Osteoblast (primary cell): Measurements from ENCODE around the gene TMEM151B. TPM values are rescaled to one million over a fixed set of nuclear protein-coding genes. Genes with fewer than 3 reads are reported as not detected.

Source experiments
- DNase-seq: peaks from one replicate; pipeline ENCODE4 v3.0.0; 2011; ENCODE audit warnings: low spot score, mixed read lengths; ENCODE audit not compliant: insufficient read length; ENCODE audit errors: missing footprints
- H2AFZ ChIP-seq: 2 replicates; pipeline ENCODE4 v1.6.0; 2011; ENCODE audit warnings: mild to moderate bottlenecking, low read length
- H3K27ac ChIP-seq: 2 replicates; pipeline ENCODE4 v1.5.1; 2011; ENCODE audit warnings: mild to moderate bottlenecking, low read depth, low read length, moderate library complexity
- H3K27me3 ChIP-seq: 2 replicates; pipeline ENCODE4 v1.6.0; 2012; ENCODE audit warnings: mild to moderate bottlenecking, control low read depth, inconsistent platforms, low read length, moderate library complexity; ENCODE audit not compliant: insufficient read depth
- H3K36me3 ChIP-seq: 2 replicates; pipeline ENCODE4 v1.5.1; 2011; ENCODE audit warnings: mild to moderate bottlenecking, low read length, control low read depth, moderate library complexity; ENCODE audit not compliant: insufficient read depth
- H3K4me1 ChIP-seq: 2 replicates; pipeline ENCODE4 v1.5.1; 2011; ENCODE audit warnings: mild to moderate bottlenecking, low read length, control low read depth, moderate library complexity; ENCODE audit not compliant: insufficient read depth
- H3K4me2 ChIP-seq: 2 replicates; pipeline ENCODE4 v1.6.0; 2011; ENCODE audit warnings: mild to moderate bottlenecking, low read length; ENCODE audit not compliant: insufficient read depth
- H3K4me3 ChIP-seq: fragments of 200-600 bp; sonication (generic); 3 replicates; pipeline ENCODE4 v1.5.1; 2012; ENCODE audit warnings: mild to moderate bottlenecking, low read length, inconsistent platforms; ENCODE audit not compliant: insufficient read depth
- H3K79me2 ChIP-seq: 2 replicates; pipeline ENCODE4 v1.6.0; 2012; ENCODE audit warnings: mild to moderate bottlenecking, low read length, control low read depth, inconsistent platforms; ENCODE audit not compliant: insufficient read depth
- H3K9me3 ChIP-seq: 2 replicates; pipeline ENCODE4 v1.5.1; 2011; ENCODE audit warnings: low read depth, low read length, control low read depth
- H4K20me1 ChIP-seq: 2 replicates; pipeline ENCODE4 v1.6.0; 2012; ENCODE audit warnings: mild to moderate bottlenecking, low read length, control low read depth; ENCODE audit not compliant: insufficient read depth
- CTCF ChIP-seq: IDR thresholded peaks from 2 replicates; pipeline ENCODE4 v1.5.1; 2011; ENCODE audit warnings: mild to moderate bottlenecking, low read depth, low read length, moderate library complexity; ENCODE audit errors: extremely low read depth
- total RNA-seq: library from RNA; depleted of rRNA; stranded (reverse); fragments of >200 nt; gene quantifications from 2 replicates; pipeline ENCODE4 v1.2.3, GENCODE V29; 2012

The TMEM151B gene
- total RNA-seq, 1 donor = not detected

GRCh38 chr6:44251576-44252524, 18.4 kb upstream of the TMEM151B start:
- no peak overlapping the region for H3K4me3 ChIP-seq
- peaks cover 73% of the 10 kb centered on the region for H3K36me3 ChIP-seq
- peaks cover 90% of the 10 kb centered on the region for H4K20me1 ChIP-seq
- H3K27me3 ChIP-seq = no peaks in the 10 kb centered on the region
- no peak overlapping the region for H2AFZ ChIP-seq
- no peaks in the 10 kb centered on the region for H3K9me3 ChIP-seq
- DNase-seq = peak; percentile 23
- peaks cover 88% of the 10 kb centered on the region for H3K79me2 ChIP-seq
- H3K4me2 ChIP-seq = no peak overlapping the region
- H3K4me1 ChIP-seq = peaks cover 30% of the 10 kb centered on the region
- no peak overlapping the region for H3K27ac ChIP-seq
- no peak for TF ChIP-seq CTCF

DNA sequence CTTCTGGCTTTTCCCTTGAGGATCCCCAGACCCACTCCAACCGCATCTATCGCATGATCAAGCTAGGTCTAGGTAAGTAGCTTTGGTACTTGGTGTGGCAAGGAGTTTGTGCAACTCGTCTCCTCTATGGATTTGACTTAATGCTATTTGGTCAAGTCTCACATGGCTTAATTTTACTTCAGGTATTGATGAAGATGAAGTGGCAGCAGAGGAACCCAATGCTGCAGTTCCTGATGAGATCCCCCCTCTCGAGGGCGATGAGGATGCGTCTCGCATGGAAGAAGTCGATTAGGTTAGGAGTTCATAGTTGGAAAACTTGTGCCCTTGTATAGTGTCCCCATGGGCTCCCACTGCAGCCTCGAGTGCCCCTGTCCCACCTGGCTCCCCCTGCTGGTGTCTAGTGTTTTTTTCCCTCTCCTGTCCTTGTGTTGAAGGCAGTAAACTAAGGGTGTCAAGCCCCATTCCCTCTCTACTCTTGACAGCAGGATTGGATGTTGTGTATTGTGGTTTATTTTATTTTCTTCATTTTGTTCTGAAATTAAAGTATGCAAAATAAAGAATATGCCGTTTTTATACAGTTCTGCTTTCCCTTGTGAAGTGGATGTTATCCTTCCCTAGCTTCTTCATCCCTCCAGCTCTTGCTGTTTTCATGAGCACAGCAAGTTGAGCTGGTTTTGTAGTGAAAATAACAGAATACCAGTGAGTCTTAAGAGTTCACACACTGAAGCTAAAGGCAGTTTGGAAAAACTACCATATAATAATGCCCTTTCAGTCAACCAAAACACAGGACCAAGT, 16.7 kb upstream of the TMEM151B start:
- Histone ChIP-seq H3K4me1 (peaks cover 32% of the 10 kb centered on the region), H3K36me3 (peaks cover 73% of the 10 kb centered on the region), H3K4me3 (no peak overlapping the region), H3K27me3 (no peaks in the 10 kb centered on the region), H3K9me3 (no peaks in the 10 kb centered on the region), H4K20me1 (peaks cover 75% of the 10 kb centered on the region), H3K79me2 (peaks cover 75% of the 10 kb centered on the region), H3K4me2 (no peak overlapping the region), H2AFZ (no peak overlapping the region), H3K27ac (no peak overlapping the region)
- TF ChIP-seq CTCF = peak; percentile 48
- DNase-seq = peak; percentile 36

GRCh38 chr6:44254191-44255104, 15.8 kb upstream of the TMEM151B start:
- peaks cover 66% of the 10 kb centered on the region for H3K79me2 ChIP-seq
- no peaks in the 10 kb centered on the region for H3K27me3 ChIP-seq
- H2AFZ ChIP-seq = no peak overlapping the region
- no peak overlapping the region for H3K4me2 ChIP-seq
- H3K4me3 ChIP-seq = no peak overlapping the region
- no peak for TF ChIP-seq CTCF
- H3K4me1 ChIP-seq = peaks cover 23% of the 10 kb centered on the region
- H3K9me3 ChIP-seq = no peaks in the 10 kb centered on the region
- peaks cover 63% of the 10 kb centered on the region for H3K36me3 ChIP-seq
- no peak overlapping the region for H3K27ac ChIP-seq
- DNase-seq = peak; percentile 85
- H4K20me1 ChIP-seq = peaks cover 66% of the 10 kb centered on the region
